Stimulated activated CD8-positive, alpha-beta memory T cell treated with anti-CD3 and anti-CD28 coated beads, Interleukin-12 subunit alpha, Interleukin-12 subunit beta, amount 100 ng/mL, for 4 hours (primary cell): ENCODE measurements around the gene HSPA12B.

Experiments used
- DNase-seq: peaks from one replicate; pipeline ENCODE4 v3.0.0-alpha.2; 2020; ENCODE audit warnings: low read depth

HSPA12B gene

DNA sequence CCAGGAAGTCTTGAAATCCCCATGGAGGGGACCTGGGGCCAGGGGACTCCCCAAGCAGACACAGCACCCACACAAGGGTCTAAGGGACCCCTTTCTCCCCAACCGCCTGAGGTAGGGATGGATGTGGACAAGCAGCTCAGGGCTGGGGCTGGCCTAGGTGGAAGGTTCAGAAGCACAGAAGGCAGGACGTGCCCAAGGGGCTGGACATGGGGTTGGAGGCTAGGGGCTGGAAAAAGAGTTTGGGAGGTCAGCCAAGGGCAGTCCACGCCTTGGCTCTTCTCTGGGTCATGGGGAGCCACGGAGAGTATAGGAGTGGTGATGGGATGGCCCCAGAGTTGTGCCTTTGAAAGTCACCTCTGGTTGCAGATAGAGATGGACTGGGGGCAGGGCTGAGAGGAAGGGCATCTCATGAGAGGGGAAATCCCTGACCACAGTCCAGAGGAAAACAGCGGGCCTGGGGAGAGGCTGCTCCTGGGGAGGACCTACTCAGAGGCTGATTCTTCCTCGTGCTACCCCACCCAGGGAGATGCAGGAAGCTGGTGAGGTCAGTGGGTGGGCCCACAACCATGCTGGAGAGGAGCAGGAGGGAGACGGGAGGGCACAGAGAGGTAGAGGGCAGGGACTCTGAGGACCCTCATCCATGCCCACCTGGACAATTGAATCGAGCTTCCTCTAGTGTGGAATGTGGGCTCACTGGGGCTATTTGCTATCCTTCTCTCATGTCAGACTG, 2.5 kb upstream of the HSPA12B start:
- DNase-seq, result no peak

DNA sequence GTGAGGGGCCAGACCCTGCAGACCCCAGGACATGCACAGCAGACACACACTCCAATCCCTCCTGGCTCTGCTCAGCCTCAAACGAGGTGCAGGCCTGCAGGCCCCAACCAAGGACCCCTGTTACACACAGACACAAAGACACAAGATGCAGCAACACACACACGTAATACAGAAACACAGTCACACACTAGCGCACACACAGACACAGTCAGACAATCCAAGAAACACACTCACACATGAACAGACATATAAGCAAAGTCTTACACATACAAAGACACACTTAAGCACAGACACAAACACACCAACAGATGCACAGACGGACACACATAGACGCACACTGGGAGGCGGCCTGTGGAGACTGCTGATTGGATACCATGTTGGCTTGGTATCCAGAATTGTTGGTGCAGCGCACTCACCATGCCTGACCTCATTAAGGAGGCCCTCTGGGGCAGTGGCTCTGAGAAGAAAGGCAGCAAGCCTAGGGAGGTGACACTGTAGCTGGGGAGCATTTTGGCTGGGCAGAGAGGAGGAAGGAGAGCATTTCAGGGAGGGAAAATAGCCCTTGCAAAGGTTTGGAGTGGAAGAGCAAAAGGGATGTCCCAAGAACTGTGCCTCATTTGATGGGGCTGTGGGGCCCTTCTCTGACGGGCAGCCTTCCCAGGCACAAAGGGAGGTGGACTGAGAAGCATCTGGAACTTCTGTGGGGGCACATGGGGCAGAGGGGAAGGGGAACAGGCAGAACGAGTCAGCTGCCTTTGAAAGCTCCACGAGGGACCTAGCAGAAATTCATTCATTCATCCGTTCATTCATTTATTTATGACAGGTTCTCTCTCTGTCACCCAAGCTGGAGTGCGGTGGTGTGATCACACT, 1.4 kb upstream of the HSPA12B start:
- DNase-seq, result no peak

DNA sequence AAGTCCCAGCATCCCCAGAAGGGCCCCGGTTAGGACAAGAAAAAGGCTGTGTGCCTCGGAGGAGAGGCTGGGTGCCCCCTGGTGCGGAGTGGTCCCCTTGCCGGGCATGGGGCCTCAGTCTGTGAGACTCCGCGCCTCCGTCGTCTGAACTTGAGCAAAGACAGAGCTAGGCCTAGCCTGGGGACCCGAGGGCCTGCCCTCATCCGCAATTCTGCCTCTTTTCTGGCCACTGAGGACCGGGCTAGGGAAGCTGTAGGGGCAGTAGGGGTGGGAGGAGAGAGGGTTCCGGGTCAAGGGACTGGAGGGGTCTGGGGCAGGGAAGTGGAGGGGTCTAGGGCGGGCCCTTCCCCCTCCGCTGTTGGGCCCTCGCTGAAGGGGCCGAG, 550 bp upstream of the HSPA12B start:
- DNase-seq, result no peak

DNA sequence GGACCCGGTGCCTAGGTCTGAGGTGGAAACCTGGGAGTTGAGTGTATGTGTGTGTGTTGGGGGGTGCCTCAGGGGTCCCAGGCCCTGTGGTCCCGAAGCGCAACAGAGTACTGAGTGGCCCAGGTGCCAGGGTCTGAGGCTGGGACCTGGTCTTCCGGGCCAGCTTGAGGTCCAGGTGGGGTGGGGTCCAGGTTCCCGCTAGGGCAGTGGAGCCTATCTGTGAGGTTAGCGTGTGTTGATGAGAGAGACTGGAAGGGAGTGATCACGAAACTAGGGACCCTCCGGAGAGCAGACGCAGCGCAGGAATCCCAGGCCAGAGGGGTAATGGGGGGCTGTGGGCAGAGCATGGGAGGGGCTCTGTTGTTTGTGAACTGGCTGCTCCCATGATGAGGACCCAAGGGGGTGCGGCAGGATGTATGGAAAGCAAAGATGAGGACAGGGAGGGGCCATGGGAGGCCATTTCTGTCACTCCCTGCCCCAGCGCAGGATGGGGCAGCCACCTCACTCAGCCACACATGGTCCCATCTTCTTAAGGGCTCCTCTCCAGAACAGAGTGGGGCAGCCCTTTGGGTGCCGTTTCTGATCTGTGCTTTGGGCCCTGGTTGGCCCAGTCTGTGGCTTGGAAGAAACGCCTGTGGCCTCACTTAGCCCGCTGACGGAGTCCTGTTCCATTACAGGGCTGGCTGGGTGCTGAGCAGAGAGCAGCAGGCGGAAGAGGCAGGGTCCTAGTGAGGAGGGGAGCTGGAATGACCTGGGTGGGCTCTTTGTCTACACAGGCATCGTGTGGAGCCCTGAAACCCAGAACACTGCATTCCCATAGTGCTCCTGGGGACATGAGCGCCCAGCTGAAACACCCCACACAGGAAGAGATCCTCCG, 872 bp downstream of the HSPA12B start:
- no peak for DNase-seq

DNA sequence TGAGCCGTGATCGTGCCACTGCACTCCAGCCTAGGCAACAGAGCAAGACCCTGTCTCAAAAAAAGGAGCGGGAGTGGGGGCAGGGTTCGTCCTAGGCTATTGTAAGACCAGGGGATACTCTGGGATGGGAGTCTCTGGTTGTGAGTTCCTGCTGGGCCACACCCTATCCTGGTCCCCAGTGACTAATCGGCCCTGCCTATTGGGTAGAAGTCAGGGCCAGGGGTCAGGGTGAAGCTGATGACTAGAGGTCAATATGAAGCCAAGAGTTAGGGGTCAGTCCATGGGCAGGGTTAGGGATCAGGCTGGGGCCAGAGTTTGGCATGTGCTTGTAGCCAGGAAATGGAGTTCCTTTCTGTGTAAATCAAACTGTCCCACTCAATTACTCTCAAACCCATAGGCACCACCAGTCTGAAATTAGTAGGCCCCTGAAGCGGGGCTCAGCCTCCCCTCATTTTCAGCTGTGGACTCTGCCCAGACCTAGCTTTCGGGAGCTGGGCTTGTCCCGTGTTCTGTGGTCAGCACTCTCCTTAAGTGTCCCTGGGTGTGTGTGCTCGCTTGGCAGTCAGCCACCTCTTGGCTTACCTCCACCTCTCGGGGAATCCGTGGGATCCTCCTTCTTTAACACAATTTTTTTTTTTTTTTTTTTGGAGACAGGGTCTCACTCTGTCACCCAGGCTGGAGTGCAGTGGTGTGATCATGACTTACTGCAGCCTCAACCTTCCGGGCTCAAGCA, 1.8 kb downstream of the HSPA12B start:
- no peak for DNase-seq

DNA sequence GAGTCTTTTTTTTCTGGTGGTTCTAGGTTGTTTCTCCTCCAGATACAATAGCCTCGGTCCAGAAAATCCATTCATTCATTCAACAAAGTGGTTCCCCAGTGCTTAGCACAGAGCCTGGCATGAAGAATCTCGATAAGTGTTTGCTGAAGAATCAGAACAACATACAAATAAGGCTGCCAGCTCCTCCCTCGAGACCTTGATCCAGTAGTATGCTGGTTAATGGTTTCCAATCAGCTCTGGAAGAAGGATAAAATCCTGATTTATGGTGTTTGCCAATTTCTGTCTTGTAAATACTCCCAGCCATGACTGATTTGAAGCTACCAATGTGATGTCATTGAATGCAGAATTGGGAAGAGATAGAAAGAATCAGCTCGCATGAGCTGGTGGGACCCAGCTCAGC, 3.3 kb downstream of the HSPA12B start:
- no peak for DNase-seq

DNA sequence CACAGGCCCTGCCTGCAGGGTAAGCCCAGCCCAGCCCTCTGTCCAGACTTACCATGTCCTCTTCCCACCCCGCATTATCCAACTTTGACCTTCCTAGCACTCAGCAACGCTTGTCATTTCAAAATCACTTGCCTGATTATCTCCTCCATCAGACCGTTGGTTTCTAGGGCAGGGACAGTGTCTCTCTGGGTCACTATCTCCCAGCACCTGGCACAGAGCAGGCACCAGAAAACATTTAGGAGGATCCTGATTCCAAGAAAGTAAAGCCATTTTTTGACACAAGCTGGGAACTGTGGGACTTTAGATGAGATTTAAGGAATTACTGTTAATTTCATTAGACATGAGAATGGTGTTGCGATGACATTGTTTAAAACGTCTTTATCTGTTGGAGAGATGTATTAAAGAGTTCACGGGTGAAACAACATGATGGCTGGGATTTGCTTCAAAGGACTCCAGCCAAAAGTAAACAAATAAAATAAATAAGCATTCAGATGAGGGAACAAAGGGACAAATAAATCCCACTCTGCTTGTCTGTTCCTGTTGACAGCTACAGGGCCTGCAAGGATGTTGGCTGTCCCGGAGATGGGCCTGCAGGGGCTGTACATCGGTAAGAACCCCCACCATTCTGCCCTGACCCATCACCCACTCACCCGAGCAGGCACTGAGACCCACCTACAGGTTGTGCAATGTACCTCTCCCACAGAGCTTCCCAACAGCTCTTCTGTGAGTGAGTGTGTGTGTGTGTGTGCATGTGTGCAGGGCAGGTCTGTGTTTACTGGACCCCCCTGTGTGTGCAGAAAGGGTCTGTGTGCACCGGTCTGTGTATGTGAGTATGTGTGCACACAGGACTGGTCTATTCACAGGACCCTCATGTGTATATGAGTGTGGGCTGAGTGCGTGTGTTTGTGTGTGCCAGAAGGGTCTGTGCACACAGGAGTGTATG, 5.9 kb downstream of the HSPA12B start:
- no peak for DNase-seq

DNA sequence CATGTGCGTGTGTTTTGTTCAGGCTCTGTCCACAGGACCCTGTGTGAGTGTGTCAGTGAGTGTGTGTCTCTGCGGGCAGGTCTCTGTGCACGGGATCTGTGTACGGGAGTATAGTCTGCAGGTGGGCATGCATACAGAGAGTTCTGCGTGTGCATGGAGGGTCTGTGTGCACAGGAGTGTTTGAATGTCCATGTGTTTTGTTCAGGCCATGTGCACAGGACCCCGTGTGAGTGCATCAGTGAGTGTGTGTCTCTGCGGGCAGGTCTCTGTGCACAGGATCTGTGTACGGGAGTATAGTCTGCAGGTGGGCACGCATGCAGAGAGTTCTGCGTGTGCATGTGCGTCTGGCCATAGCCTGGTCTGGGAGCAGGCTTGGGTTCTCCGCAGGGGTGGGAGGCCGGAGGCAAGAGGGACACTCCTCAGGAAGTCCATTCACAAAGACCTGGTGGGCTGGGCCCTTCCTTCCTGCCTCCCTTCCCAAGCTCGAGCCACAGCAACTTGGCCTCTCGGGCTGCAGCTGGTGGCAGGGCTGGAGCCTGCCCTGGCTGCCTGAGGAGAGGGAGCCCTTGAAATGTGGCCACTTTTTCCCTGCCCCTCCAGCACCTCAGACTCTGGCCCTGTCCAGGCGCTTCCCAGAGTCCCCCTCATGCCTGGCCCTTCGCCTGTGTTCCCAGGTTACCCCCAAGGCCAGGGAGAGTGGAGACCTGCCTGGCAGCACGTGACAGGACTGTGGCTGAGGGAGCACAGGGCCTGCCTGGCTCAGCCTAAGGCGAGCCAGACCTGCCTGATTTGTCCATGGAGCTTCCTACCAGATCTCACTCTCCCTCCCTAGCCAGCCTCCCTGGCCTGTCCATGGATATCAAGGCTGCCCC, 6.8 kb downstream of the HSPA12B start:
- DNase-seq, result no peak

DNA sequence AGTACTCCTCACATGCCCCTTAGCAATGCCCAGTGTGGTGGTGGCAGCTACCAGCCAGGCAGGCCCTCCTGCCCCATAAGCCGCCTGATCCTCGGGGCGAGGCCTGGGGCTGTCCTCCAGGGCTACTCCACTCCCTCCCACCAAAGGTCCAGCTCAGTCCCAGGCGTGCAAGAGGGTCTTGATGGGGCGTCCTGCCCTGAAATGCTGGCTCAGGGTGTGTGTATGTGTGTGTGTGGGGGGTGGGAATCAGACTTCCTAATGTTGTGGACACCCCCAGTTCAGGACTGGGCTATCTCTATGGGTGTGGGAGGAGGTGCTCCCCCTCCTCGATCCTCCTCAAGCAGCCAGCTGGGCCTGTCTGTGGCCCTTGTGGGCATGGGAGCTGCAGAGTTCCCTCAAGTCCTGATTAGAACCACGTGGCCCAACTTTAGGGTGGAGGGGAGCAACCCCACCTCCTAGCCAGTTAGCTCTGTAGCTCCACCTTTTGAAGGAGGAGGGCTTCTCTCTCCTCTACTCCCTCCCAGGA, 7.5 kb downstream of the HSPA12B start:
- DNase-seq, result no peak

DNA sequence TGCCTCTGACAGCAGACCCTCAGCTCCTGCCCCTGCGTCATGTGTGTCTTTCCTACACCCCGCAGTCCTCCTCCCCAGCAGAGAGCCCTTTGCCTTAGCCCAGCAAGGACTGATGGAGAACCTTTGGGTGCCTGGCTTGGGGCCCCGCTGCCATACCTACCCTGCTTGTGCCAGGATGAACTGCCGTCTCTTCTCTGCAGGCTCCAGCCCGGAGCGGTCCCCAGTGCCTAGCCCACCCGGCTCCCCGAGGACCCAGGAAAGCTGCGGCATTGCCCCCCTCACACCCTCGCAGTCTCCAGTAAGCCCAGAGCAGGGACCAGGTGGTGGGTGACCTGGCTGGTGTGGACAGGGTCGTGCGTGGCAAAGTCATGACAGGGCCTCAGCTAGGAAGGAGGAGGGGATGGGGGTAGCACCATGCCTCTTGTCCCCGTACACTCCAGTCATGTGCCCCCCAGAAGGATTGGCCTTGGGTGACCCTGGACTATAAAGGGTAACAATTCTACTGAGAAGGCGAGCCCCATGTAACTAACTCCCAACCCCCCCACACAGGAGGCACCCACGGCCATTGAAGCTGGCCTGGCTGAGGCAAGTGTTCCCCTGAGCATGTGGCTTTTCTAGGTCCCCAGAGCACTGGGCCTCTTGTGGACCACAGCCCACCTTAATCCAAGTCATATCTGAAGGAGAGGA, 8.3 kb downstream of the HSPA12B start:
- no peak for DNase-seq

DNA sequence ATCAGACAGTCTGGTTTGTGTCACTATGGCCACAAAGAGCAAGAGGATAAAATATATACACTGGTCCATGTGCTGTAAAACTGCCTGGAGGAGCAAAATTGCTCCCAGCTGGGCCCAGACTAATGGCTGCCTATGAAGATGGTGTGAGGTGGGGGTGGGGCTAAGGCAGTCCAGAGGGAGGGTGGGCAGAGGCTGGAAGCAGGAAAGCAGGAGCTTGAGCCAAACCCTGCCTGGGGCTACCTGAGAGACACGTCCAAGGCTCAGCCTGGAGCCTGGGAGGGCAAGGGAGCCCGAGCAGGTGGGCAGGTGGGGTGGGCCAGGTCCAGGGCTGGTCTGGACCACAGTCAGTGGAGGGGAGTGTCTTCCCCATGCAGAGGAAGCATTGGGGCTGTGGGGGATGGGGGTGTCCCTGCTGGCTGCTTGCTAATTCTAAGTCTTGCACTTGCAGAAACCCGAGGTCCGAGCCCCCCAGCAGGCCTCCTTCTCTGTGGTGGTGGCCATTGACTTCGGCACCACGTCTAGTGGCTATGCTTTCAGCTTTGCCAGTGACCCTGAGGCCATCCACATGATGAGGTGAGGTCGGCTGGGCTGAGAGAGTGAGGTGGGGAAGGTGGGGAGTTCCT, 9.5 kb downstream of the HSPA12B start:
- no peak for DNase-seq

DNA sequence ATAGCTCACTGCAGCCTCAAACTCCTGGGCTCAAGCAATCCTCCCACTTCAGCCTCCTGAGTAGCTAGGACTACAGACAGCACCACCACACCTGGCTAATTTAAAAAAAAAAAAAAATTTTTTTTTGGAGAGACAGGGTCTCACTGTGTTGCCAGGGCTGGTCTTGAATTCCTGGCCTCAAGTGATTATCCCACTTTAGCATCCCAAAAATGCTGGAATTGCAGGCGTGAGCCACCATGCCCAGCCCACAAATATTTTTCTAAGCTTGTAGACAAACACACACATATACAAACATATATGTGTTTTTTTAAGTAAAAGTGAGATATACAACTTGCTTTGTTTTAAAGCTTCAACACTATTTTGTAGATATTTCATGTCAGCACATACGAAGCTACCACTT, 10.8 kb downstream of the HSPA12B start:
- DNase-seq, result no peak

DNA sequence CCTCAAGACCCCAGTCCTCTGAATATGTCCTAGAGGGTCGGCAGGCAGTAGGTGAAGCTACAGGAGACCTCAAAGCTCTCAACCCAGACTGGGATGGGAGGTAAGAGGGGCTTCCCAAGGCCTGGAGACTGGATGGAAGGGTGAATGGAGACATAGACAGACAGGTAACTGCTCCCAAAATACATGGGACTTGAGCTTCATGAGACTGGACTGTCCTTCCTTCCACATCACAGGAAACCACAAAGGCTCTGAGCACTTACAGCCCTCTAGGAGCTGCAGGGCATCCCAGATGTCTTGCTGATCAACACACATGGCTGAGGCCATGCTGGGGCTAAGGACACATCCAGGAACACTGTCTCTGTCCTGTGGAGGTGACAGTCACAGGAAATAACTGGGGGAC, 11.6 kb downstream of the HSPA12B start:
- DNase-seq, result no peak

DNA sequence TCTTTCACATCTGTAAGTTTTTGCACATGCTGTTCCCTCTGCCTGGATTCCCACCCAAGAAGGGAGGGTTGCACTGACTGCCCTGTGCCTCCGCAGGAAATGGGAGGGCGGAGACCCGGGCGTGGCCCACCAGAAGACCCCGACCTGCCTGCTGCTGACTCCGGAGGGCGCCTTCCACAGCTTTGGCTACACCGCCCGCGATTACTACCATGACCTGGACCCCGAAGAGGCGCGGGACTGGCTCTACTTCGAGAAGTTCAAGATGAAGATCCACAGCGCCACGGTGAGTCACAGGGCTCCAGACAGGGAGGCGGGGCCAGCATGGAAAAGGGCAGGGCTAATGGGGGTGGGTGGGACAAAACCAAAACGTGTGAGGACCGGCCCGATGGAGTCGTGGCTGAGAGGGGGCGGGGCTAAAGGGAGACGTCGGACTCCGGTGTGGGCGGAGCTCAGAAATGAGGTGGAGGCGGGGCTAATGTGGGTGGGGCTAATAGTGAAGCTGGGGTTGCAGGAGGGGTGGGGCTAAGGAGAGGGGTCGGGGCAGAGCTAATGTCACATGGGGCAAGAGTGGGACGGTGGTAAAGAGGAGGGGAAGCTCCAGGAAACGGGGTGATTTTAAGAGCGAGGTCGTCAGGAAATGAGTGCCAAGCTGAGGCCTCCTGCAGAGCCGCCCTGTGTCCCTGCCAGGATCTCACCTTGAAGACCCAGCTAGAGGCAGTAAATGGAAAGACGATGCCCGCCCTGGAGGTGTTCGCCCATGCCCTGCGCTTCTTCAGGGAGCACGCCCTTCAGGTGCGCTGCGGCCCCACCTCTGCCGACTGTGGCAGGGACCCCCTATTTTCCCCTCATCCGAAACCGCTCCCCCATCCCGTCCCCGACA, 12.6 kb downstream of the HSPA12B start:
- peak; percentile 44 for DNase-seq

DNA sequence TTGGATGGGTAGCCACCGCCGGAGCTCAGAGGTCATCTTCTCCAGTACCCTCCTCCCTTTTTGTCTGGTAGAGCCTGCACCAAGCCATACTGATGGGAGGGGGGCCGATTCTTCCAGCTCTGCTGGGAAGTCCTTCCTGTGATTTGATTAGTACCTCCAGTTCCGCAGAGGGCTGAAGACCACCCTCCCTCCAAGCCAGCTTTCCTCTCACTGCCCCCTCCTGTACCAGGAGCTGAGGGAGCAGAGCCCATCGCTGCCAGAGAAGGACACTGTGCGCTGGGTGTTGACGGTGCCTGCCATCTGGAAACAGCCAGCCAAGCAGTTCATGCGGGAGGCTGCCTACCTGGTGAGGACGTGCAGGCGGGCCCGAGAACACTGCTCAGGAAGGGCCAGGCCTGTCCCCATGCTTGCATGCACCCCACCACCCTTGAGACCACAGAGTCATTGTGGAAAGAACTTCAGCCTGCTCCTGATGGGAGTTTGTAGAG, 13.2 kb downstream of the HSPA12B start:
- no peak for DNase-seq

DNA sequence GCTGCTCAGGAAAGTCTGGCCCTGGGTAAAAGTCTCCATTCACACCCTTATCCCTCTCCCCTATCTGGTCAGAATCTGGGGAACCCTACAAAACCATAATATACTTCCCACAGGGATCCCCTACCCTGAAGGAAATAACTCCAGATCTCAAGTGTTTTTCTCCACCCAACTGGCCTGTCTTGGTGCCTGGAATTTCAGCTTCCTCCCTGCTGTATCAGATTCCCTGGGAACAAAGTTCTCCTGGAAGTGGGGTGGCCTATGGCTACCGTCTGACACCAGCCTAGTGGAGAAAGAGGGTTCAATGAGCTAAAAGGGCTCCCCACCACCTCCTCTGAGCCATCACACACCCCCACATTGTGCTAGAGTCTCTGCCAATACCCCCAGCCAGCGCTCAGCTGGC, 15.0 kb downstream of the HSPA12B start:
- DNase-seq, result no peak

DNA sequence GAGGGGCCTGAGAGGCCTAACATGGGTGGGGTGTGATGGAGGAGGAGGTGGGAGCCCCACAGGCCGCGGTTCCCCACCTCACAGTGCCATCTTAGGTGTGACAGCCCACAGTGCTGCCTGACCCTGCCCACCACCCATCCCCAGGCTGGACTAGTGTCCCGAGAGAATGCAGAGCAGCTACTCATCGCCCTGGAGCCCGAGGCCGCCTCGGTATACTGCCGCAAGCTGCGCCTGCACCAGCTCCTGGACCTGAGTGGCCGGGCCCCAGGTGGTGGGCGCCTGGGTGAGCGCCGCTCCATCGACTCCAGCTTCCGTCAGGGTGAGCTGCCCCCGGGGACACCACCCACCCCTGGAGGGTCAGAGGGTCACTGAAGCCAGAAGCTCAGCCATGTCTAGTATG, 15.6 kb downstream of the HSPA12B start:
- no peak for DNase-seq
